ENCODE results near the gene LRRC3. TPM values are rescaled to one million over a fixed set of nuclear protein-coding genes. Genes with fewer than 3 reads are reported as not detected.

LRRC3 gene
- total and polyA plus RNA-seq, 2 of the 4 experiments (the other 2 are of a cell fraction): under 0.01 to 0.38 TPM

GRCh38 chr21:44498280-44499210, 43.2 kb downstream of the LRRC3 start:
- Histone ChIP-seq H2AK9ac (replicated peaks; ENCODE audit: low read depth, low read length, poor library complexity) (no peak overlapping the region), H3K4me2 (ENCODE audit: low read depth, low read length) (no peak overlapping the region), H3K4ac (ENCODE audit: low read depth, low read length) (no peak overlapping the region), H3K56ac (ENCODE audit: extremely low read depth, insufficient read depth, low read length) (no peak overlapping the region), H2BK120ac (ENCODE audit: low read depth, low read length) (no peak overlapping the region), H3K79me1 (ENCODE audit: low read depth in 1 of 2, low read length in 2 of 2) (no peaks in the 10 kb centered on the region), H3K27me3 (ENCODE audit: control insufficient read depth, insufficient read depth, low read length) (peaks cover 26% of the 10 kb centered on the region), H2BK20ac (ENCODE audit: low read depth, low read length) (no peak overlapping the region), H3K27ac (ENCODE audit: insufficient read depth, low read length) (no peak overlapping the region), H3K36me3 (ENCODE audit: control insufficient read depth, insufficient read depth, low read length) (no peaks in the 10 kb centered on the region), H2AFZ (replicated peaks; ENCODE audit: low read length, poor library complexity) (no peak overlapping the region), H3K4me3 (ENCODE audit: insufficient read depth, low read depth, low read length) (no peak overlapping the region), H3K9me1 (ENCODE audit: insufficient read depth, low read length) (no peaks in the 10 kb centered on the region), H3K4me1 (ENCODE audit: control insufficient read depth, insufficient read depth, low read length) (no peaks in the 10 kb centered on the region), H3K18ac (ENCODE audit: low read depth, low read length) (no peak overlapping the region), H3K14ac (replicated peaks; ENCODE audit: low read depth, low read length) (no peak overlapping the region), H4K91ac (ENCODE audit: insufficient read depth, low read depth, low read length) (no peak overlapping the region), H3K9ac (ENCODE audit: low read depth, low read length) (no peak overlapping the region), H2BK15ac (ENCODE audit: low read depth, low read length) (no peak overlapping the region), H3K9me3 (ENCODE audit: control insufficient read depth, insufficient read depth, low read length) (peaks cover 9% of the 10 kb centered on the region), H4K8ac (ENCODE audit: low read depth in 2 of 2, low read length in 2 of 2) (no peak overlapping the region), H2AK5ac (ENCODE audit: low read depth, low read length) (no peak overlapping the region), H4K5ac (ENCODE audit: low read depth, low read length) (no peak overlapping the region), H4K20me1 (ENCODE audit: insufficient read depth, low read length) (no peaks in the 10 kb centered on the region), H3K23ac (ENCODE audit: low read depth, low read length) (no peak overlapping the region), H2BK5ac (ENCODE audit: low read depth, low read length, poor library complexity, severe bottlenecking) (no peak overlapping the region)
- DNase-seq (no peak), ATAC-seq (ENCODE audit: low read depth) (no peak)
- intact Hi-C loops (cut with micrococcal nuclease): no loop called here
- dilution Hi-C loops (cut with HindIII; ENCODE audit: low sequenced_read_pairs, unreplicated experiment): no loop called here
- BruUV-seq (replicated peaks): no TSS peak
- ChIA-PET POLR2A (ENCODE audit: unreplicated experiment) (no interaction called here), CTCF (no interaction called here)
- 55% methylated on average over 12 of the region's 27 CpGs; no CpG with 5 or more reads in 1 of the 2 experiments for WGBS, 2 experiments (ENCODE audit: extremely low coverage in 2 of 2, insufficient read length in 1 of 2)
- in situ Hi-C loops (cut with MboI; ENCODE audit: low sequenced_read_pairs): no loop called here
- TF ChIP-seq BHLHE40 (IDR thresholded peaks at IDR 0.05; ENCODE audit: low read depth, low read length): no peak
- TF ChIP-seq SMC3 (IDR thresholded peaks at IDR 0.05; ENCODE audit: low read depth, low read length): no peak
- TF ChIP-seq NFE2L2 (IDR thresholded peaks at IDR 0.05; ENCODE audit: low read depth, low read length): no peak
- TF ChIP-seq RCOR1 (IDR thresholded peaks at IDR 0.05; ENCODE audit: insufficient replicate concordance, low read length): no peak
- no peak for TF ChIP-seq MAFK (IDR thresholded peaks at IDR 0.05; ENCODE audit: low read depth, low read length)
- TF ChIP-seq, protein P1, sequence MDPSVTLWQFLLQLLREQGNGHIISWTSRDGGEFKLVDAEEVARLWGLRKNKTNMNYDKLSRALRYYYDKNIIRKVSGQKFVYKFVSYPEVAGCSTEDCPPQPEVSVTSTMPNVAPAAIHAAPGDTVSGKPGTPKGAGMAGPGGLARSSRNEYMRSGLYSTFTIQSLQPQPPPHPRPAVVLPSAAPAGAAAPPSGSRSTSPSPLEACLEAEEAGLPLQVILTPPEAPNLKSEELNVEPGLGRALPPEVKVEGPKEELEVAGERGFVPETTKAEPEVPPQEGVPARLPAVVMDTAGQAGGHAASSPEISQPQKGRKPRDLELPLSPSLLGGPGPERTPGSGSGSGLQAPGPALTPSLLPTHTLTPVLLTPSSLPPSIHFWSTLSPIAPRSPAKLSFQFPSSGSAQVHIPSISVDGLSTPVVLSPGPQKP (IDR thresholded peaks at IDR 0.05; ENCODE audit: borderline replicate concordance, low read depth, low read length): no peak
- no peak for TF ChIP-seq CEBPB (IDR thresholded peaks at IDR 0.05; ENCODE audit: low read depth, low read length)
- TF ChIP-seq RFX5 (IDR thresholded peaks at IDR 0.05; ENCODE audit: low read depth, low read length): no peak
- TF ChIP-seq, protein P2, sequence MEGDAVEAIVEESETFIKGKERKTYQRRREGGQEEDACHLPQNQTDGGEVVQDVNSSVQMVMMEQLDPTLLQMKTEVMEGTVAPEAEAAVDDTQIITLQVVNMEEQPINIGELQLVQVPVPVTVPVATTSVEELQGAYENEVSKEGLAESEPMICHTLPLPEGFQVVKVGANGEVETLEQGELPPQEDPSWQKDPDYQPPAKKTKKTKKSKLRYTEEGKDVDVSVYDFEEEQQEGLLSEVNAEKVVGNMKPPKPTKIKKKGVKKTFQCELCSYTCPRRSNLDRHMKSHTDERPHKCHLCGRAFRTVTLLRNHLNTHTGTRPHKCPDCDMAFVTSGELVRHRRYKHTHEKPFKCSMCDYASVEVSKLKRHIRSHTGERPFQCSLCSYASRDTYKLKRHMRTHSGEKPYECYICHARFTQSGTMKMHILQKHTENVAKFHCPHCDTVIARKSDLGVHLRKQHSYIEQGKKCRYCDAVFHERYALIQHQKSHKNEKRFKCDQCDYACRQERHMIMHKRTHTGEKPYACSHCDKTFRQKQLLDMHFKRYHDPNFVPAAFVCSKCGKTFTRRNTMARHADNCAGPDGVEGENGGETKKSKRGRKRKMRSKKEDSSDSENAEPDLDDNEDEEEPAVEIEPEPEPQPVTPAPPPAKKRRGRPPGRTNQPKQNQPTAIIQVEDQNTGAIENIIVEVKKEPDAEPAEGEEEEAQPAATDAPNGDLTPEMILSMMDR (conservative IDR thresholded peaks at IDR 0.05; ENCODE audit: low read depth, low read length): no peak
- no peak for TF ChIP-seq CHD1 (IDR thresholded peaks at IDR 0.05; ENCODE audit: low read depth, low read length)
- TF ChIP-seq, protein P3, sequence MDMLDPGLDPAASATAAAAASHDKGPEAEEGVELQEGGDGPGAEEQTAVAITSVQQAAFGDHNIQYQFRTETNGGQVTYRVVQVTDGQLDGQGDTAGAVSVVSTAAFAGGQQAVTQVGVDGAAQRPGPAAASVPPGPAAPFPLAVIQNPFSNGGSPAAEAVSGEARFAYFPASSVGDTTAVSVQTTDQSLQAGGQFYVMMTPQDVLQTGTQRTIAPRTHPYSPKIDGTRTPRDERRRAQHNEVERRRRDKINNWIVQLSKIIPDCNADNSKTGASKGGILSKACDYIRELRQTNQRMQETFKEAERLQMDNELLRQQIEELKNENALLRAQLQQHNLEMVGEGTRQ (IDR thresholded peaks at IDR 0.05; ENCODE audit: low read depth, low read length): no peak
- no peak for TF ChIP-seq RAD21 (IDR thresholded peaks at IDR 0.05; ENCODE audit: low read length)
- no peak for TF ChIP-seq MXI1 (IDR thresholded peaks at IDR 0.05; ENCODE audit: borderline replicate concordance, low read depth, low read length)
- TF ChIP-seq FOS (IDR thresholded peaks at IDR 0.05; ENCODE audit: low read depth, low read length): no peak

Measured in IMR-90 (cell line).